ENCODE results near the gene MEPCE. TPM values are rescaled to one million over a fixed set of nuclear protein-coding genes. Genes with fewer than 3 reads are reported as not detected.
"Not testable (repeated sequence)": the region's sequence is repeated elsewhere in the genome, so short reads cannot be mapped to it uniquely, and the experiment has no call there.

MEPCE gene
- total RNA-seq, 2 donors from 2014 or later, result 27.4 to 30.2 TPM

- intact Hi-C loops (cut with DNase I, micrococcal nuclease); DNase-seq; ATAC-seq: not testable (repeated sequence)
These were observed 17.7 kb downstream of the MEPCE start for GRCh38 chr7:100447363-100447762.

- ATAC-seq (no peak), DNase-seq (no peak)
- intact Hi-C loops (cut with DNase I, micrococcal nuclease), result no loop called here
These were observed 19.7 kb downstream of the MEPCE start for GRCh38 chr7:100449190-100449795.

- intact Hi-C loops (cut with DNase I, micrococcal nuclease), result no loop called here
- no peak for ATAC-seq
- DNase-seq, result no peak
These were observed 22.9 kb downstream of the MEPCE start for GRCh38 chr7:100452513-100452912.

GRCh38 chr7:100453854-100454253 lies 24.2 kb downstream of the MEPCE start:
- not testable (repeated sequence) for ATAC-seq

GRCh38 chr7:100455206-100455605 lies 25.6 kb downstream of the MEPCE start:
- DNase-seq, result no peak
- intact Hi-C loops (cut with DNase I, micrococcal nuclease), result no loop called here
- no peak for ATAC-seq

More at GRCh38 chr7:100453854-100454253, 24.2 kb downstream of the MEPCE start:
- intact Hi-C loops (cut with DNase I, micrococcal nuclease); DNase-seq: not testable (repeated sequence)

- intact Hi-C loops (cut with DNase I, micrococcal nuclease), result no loop called here
- no peak for DNase-seq
- no peak for ATAC-seq
These were observed 26.9 kb downstream of the MEPCE start for GRCh38 chr7:100456562-100456961.

- intact Hi-C loops (cut with DNase I, micrococcal nuclease), result no loop called here
- ATAC-seq (no peak), DNase-seq (no peak)
These were observed 27.4 kb downstream of the MEPCE start for GRCh38 chr7:100457033-100457432.

- DNase-seq (no peak), ATAC-seq (no peak)
- intact Hi-C loops (cut with DNase I, micrococcal nuclease), result no loop called here
These were observed 34.6 kb downstream of the MEPCE start, which contains the start of gene SPACDR for GRCh38 chr7:100464210-100464660. TSS of gene SPACDR (minus strand) at chr7:100464260. CDS start at chr7:100464025, 235 bp downstream.

GRCh38 chr7:100464791-100465190 lies 35.2 kb downstream of the MEPCE start:
- DNase-seq, result no peak
- ATAC-seq, result no peak
- intact Hi-C loops (cut with DNase I, micrococcal nuclease), result no loop called here

- DNase-seq (peak in 1 of 2 donors; percentile 3), ATAC-seq (no peak)
- intact Hi-C loops (cut with DNase I, micrococcal nuclease), result no loop called here
These were observed 35.7 kb downstream of the MEPCE start for GRCh38 chr7:100465299-100465698.

- DNase-seq (peak; percentile 71 to 73), ATAC-seq (peak; percentile 83)
- intact Hi-C loops (cut with DNase I, micrococcal nuclease), result no loop called here
These were observed 36.2 kb downstream of the MEPCE start for GRCh38 chr7:100465702-100466311.

- intact Hi-C loops (cut with DNase I, micrococcal nuclease), result no loop called here
- DNase-seq, result peak in 1 of 2 donors; percentile 9
These were observed 37.3 kb downstream of the MEPCE start for GRCh38 chr7:100466653-100467605.

GRCh38 chr7:100467638-100468373 lies 38.2 kb downstream of the MEPCE start:
- ATAC-seq (no peak), DNase-seq (peak in 1 of 2 donors; percentile 3)
- intact Hi-C loops (cut with DNase I, micrococcal nuclease), result no loop called here

More at GRCh38 chr7:100466653-100467605, 37.3 kb downstream of the MEPCE start:
- no peak for ATAC-seq

- DNase-seq (peak; percentile 80 to 91), ATAC-seq (peak; percentile 74)
- intact Hi-C loops (cut with DNase I, micrococcal nuclease), result loop anchor here (5.0 kb wide), 1 partner anchor 88 kb away; no protein-coding TSS in a partner anchor
These were observed 39.8 kb downstream of the MEPCE start for GRCh38 chr7:100469227-100470044.

- intact Hi-C loops (cut with DNase I, micrococcal nuclease), result loop anchor here (5.0 kb wide), 1 partner anchor 86 kb away; no protein-coding TSS in a partner anchor
- ATAC-seq (no peak), DNase-seq (peak in 1 of 2 donors; percentile 3)
These were observed 41.4 kb downstream of the MEPCE start for GRCh38 chr7:100471021-100471420.

GRCh38 chr7:100472121-100472851 lies 42.7 kb downstream of the MEPCE start:
- intact Hi-C loops (cut with DNase I, micrococcal nuclease), result loop anchor here (5.0 kb wide), 1 partner anchor 85 kb away; no protein-coding TSS in a partner anchor

More at GRCh38 chr7:100472121-100472851, 42.7 kb downstream of the MEPCE start:
- DNase-seq (no peak), ATAC-seq (peak; percentile 44)
